Fibroblast of skin of right quadriceps (primary cell): ENCODE data around the gene ANKRD63.

ENCODE experiments used
- DNase-seq: peaks from one replicate; pipeline ENCODE4 v3.0.0-alpha.2; 2013

The ANKRD63 gene

DNA sequence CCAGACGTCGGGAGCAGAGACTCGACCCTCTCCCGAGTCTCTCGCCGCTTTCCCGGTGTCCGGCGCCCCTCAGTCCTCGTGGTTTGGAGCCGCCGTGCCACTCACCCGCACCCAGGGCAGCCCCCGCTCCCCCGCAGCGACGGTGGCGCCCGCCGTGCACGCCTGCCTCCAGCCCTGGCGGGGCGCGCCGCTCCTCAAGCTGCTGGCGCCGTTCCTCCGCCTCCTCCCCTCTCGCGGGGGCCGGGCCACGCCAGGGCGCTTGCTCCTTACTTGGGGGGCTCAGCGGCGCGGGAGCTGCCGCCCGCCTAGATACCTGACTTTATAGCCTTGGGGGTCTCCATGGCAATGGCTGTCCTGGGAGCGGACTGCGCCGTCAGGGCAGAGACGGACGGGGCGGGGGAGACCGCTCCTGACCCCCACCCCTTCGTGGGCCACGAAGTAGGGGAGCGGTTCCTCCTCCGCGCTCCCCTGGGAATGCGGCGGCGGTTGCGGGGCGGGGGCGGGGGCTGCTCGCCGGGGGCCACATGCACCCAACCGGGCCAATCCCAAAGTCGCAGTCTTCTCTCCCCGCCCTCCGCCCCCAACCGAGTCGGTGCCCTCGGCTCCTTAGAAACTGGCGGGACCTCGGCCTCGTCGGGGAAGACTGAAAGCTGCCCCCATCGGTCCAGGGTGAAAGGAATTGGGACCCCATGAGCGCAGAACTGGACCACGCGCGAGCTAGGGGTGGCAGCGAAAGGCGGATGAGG lies at the start of gene ANKRD63:
ANKRD63 (minus strand) TSS at position 196 of the 746 bp plus-strand sequence. CDS start 478 bp downstream, outside the sequence.
- DNase-seq: no peak

DNA sequence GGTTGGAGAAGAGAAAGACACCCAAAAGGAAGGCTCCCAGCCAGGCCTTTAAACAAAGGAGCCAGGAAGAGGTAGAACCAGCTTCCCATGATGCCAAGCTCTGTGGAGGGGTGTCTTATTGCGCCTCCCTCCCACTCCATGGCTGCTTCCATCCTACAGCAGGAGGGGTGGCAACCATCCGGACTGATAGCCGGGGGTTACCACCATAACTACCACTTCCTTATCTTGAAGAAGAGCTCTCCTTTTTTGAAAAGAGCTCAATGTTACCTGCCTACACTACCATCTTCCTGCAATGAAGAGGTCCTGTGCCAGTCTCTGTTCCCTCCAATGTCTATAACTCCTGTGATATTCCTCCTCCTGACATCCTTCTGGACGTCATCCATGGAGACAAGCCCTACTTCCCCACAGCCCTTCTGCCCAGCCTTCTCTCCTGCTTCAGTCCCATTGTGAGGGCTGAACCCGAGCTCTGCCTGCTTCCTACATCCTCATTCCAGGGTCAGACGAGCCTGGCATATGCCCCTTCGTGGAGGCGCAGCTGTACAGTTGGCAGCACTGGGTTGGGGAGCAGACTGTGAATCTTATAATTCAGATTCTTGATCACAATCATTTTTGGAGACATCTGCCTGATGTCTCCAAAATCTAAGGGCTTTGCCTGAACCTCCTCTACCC lies 49.4 kb upstream of the ANKRD63 start:
- no peak for DNase-seq

DNA sequence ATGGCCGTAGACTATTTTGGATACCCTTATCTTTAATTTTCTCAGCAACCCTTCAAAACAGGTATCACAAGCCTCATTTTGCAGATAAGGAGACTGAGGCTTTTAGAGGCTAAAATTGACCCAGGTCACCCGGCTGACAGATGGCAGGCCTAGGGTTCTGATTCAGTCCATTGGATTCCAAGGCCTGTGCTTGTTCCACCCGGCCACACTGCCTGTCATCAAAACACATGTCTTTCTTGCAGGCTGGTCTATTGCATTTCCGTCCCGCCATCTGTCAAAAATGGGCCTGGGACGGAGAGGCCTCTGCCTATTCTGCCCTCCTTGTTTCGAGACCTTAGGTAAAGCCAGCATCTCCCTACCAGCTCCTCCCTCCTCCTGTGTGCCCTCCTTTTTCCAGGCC lies 48.8 kb upstream of the ANKRD63 start:
- DNase-seq: no peak

DNA sequence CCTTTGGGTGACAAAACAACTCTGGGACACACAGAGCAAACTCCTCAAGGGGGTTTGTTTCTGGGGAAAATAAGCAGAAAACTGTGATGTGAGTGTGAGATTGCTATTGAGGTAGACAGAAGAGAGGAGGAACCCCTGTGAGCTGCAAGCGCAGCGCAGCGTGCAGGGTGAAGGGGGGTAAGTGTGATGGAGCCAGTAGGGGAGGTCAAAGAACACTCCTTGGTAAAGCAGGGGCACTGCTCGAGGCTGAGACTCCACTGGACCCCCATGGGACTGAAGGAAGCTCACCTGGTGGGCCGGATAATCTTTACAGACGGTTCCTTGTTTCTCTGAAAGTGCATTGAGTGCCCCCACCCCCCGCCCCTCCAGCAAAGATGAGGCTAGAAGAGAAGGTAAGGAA lies 48.2 kb upstream of the ANKRD63 start:
- no peak for DNase-seq

GRCh38 chr15:40330368-40330836 lies 47.5 kb upstream of the ANKRD63 start:
- DNase-seq: no peak

- DNase-seq: no peak
Observed at GRCh38 chr15:40329804-40330203, 46.9 kb upstream of the ANKRD63 start.

- DNase-seq: no peak
Observed at GRCh38 chr15:40328751-40329150, 45.9 kb upstream of the ANKRD63 start.

DNA sequence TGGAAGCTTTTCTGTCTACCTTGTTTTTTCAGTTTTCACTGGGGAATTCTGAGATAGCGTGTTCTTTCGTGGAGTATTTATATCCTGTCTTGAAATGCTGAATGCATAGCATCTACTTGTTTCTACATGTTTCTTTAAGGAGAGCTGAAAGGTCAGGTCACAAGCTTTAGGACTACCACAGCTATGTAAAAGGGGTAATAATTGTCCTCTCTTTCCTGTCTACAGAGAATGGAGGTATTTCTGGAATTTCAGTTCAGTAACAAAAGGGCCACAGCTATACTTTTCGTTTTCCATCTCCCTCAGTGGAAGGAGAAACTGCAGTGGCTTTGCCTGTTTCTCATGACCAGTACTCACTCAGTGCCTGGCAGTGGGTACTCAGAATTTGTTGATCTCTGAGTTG lies 45.3 kb upstream of the ANKRD63 start:
- peak; percentile 71 for DNase-seq

GRCh38 chr15:40327457-40327856 lies 44.6 kb upstream of the ANKRD63 start:
- DNase-seq: no peak

GRCh38 chr15:40325700-40326099 lies 42.8 kb upstream of the ANKRD63 start:
- no peak for DNase-seq

DNA sequence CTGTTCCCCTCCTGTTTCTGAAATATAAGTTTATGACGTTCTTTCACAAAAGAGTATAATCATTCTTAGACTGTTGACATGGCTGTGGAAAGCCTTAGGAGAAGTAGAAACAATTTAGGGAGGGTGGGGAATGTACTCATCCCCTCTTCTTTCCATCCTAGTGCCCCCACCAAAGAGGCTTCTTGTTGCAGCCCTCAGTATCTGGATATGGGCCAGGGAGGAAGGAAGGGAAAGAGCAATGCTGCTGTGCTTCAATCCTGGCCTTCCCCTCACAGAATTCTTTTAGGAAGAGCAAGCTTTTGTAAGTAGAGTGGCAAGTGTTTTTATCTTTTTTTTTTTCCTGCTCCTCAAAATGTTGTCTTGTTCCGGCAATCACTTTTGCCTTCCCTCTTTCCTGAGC lies 42.3 kb upstream of the ANKRD63 start:
- no peak for DNase-seq

DNA sequence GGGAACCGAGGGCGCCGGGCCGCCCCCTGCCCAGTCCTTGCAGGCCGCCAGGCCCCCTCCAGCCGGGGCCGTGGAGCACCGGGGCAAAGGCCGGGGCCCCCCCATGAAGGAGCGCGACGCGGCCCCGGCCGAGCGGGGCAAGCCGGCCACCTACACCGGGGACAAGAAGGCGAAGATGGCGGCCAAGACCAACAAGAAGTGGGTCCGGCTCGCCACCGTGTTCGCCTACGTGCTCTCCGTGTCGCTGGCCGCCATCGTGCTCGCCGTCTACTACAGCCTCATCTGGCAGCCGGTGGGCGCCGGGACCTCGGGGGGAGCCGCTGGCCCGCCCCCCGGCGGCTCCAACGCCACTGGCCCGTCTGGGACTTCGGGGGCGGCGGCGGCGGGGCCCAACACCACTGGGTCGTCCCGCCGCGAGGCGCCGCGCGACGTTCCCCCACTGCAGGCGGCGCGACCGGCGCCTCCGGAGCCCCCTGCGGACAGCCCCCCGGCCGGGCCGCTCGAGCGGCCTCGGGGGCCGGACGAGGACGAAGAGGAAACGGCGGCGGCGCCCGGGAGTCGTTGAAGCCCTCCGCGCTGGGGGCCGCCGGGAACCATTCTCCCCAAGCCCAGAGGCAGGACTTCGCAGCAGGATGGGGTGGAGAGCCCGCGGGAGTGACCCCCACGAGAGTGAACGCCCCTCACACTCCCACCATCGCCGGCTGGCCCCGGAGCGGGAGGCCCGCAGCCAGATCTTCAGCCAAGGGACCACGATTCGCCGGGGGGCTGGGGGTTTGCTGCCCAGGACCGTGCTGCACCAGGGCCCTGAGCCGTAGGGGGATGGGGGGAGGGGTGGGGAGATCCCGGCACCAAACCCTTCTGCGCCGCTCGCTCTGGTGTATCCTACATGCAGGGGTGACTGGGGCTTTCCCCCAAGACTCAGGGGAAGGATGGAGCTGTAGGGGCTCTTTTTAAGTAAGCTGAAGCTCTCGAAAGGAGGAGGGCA lies 41.4 kb upstream of the ANKRD63 start:
- DNase-seq: no peak

- DNase-seq: peak; percentile 97
Observed at GRCh38 chr15:40323239-40323952, 40.5 kb upstream of the ANKRD63 start, which contains the start of gene INAFM2. Gene INAFM2, plus strand, starts transcription at chr15:40323692. Its CDS starts 364 bp downstream, at chr15:40324056.

- peak; percentile 67 for DNase-seq
Observed at GRCh38 chr15:40322531-40323238, 39.8 kb upstream of the ANKRD63 start.

DNA sequence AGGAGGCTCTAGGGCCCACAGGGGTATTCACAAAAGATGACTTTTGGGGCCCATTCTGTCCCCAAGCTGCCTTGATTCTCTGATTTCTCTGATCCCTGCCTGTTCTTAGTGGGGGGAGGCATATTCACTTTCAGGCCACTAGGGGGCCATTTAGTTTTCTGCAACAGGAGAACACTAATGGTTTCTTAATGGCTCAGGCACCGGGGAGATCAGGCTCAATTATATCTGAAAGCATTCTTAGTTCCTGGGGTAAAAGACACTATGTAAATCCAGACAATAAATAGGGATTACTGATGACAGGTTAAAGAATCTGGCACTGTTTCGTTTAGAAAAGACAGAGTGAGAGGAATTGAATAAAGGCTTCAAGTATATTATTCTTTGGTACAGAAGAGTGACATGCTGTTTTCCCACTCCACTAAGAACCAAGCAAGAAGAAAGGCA lies 38.1 kb upstream of the ANKRD63 start:
- peak; percentile 63 for DNase-seq

GRCh38 chr15:40320409-40320808 lies 37.5 kb upstream of the ANKRD63 start:
- no peak for DNase-seq

- no peak for DNase-seq
Observed at GRCh38 chr15:40317580-40317979, 34.7 kb upstream of the ANKRD63 start.

- no peak for DNase-seq
Observed at GRCh38 chr15:40316931-40317330, 34.1 kb upstream of the ANKRD63 start.

DNA sequence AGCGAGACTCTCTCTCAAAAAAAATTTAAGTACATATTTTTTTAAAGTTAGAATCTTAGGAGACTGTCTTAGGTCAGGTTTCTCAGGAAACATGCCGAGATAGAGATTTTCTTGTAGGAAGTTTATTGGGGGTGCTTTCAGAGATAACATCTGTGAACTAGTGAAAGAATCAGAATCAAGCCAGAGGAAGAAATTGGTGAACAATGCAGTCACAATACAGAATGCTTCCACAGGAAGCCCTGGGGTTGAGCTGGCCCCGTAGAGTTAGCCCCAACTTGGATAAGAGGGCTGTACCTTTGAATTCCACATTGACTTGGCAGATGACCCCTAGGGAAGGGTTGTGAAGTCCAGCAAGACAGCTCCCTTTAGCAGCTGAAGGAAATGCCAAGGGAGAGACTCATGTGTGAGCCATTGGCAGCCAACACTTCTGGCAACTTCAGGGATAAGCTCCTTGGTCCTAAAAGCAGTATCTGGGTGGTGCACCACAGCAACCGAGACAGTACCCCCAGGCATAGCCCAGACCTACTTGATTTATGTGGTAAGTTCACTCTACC lies 31.9 kb upstream of the ANKRD63 start:
- DNase-seq: peak; percentile 29

DNA sequence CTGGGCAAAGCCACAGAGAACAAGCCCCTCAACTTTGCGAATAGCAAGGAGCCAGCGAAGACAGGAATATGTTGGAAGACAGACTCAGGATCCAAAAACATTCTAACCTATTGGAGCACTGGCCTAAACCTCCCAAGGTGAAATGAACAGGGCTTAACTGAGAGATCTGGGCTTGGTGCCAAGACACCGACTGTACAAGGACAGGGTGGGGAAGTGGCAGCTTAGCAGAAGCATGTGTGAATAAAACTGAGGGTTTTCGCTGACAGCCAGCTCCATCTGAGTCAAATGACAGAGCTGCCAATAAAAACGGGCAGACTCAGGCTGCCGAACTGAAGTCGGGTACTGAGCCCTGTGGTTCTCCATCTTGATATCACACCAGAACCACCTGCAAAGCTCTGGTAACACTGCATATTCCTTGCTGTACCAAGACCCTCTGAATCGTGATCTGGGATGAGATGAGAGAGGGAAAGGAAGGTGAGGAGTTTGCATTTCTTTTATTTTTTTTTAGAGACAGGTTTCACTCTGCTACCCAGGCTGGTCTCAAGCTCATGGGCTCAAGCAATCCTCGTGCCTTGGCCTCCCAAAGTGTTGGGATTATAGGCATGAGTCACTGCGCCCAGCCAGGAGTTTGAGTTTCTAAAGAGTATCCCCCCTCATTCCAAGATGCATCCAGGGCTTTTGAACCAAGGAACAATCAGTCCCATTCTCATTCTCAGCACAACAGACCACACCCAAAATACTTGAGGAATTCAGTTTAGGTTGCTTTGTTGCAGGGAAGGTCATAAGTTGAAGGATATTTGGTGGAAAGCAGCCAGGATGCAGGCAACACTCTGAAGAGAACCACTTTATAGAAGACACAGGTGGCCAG lies 30.9 kb upstream of the ANKRD63 start:
- DNase-seq: peak; percentile 48
